SK-N-SH treated with all-trans-retinoic acid at 6 μM for 48 hours (cell line): ENCODE measurements around the gene NANOS3.

Experiments used
- ATAC-seq: fragments of 200-7000 bp; cut with Tn5 transposase; 3 replicates; pipeline ENCODE4 v1.9.1; 2020; ENCODE audit warnings: mild to moderate bottlenecking, moderate library complexity
- ARNTL ChIP-seq: fragments of 450-650 bp; formaldehyde crosslinking; IDR thresholded peaks from 2 replicates; pipeline ENCODE4 v1.5.0; 2020; ENCODE audit warnings: low read depth, mild to moderate bottlenecking, moderate library complexity, borderline replicate concordance
- CREB5 ChIP-seq: fragments of 250-450 bp; sonication (Bioruptor Pico); IDR thresholded peaks from 2 replicates; pipeline ENCODE4 v1.5.1; 2020; ENCODE audit warnings: low read depth, mild to moderate bottlenecking, moderate library complexity
- CSDC2 ChIP-seq: fragments of 250-450 bp; sonication (Bioruptor Pico); IDR thresholded peaks from 2 replicates; pipeline ENCODE4 v1.5.0; 2020; ENCODE audit warnings: mild to moderate bottlenecking, moderate library complexity
- CSRNP3 ChIP-seq: fragments of 250-450 bp; sonication (Bioruptor Pico); IDR thresholded peaks from 2 replicates; pipeline ENCODE4 v1.5.1; 2021; ENCODE audit warnings: mild to moderate bottlenecking, moderate library complexity
- ESRRG ChIP-seq: fragments of 250-450 bp; sonication (Bioruptor Pico); IDR thresholded peaks from 2 replicates; pipeline ENCODE4 v1.6.1; 2021; ENCODE audit warnings: mild to moderate bottlenecking
- GLIS3 ChIP-seq: fragments of 250-450 bp; sonication (Bioruptor Pico); IDR thresholded peaks from 2 replicates; pipeline ENCODE4 v1.5.0; 2020; ENCODE audit warnings: mild to moderate bottlenecking, moderate library complexity
- OSR1 ChIP-seq: fragments of 250-450 bp; sonication (Bioruptor Pico); IDR thresholded peaks from 2 replicates; pipeline ENCODE4 v1.8.0; 2022; ENCODE audit warnings: moderate library complexity, mild to moderate bottlenecking, inconsistent platforms
- PPARA ChIP-seq: fragments of 250-450 bp; sonication (Bioruptor Pico); IDR thresholded peaks from 2 replicates; pipeline ENCODE4 v1.5.0; 2020; ENCODE audit warnings: mild to moderate bottlenecking, borderline replicate concordance
- RARB ChIP-seq: fragments of 250-450 bp; sonication (Bioruptor Pico); IDR thresholded peaks from 2 replicates; pipeline ENCODE4 v1.8.0; 2021; ENCODE audit warnings: mild to moderate bottlenecking, moderate library complexity
- SNAI2 ChIP-seq: fragments of 250-450 bp; sonication (Bioruptor Pico); IDR thresholded peaks from 2 replicates; pipeline ENCODE4 v1.5.0; 2020; ENCODE audit warnings: mild to moderate bottlenecking, moderate library complexity
- TCF4 ChIP-seq: fragments of 250-450 bp; sonication (Bioruptor Pico); IDR thresholded peaks from 2 replicates; pipeline ENCODE4 v1.8.0; 2021; ENCODE audit warnings: mild to moderate bottlenecking, moderate library complexity, borderline replicate concordance
- TOX ChIP-seq: fragments of 250-450 bp; sonication (Bioruptor Pico); IDR thresholded peaks from 2 replicates; pipeline ENCODE4 v1.8.0; 2021; ENCODE audit warnings: mild to moderate bottlenecking, moderate library complexity, borderline replicate concordance
- ZC3H10 ChIP-seq: fragments of 250-450 bp; sonication (Bioruptor Pico); IDR thresholded peaks from 2 replicates; pipeline ENCODE4 v1.5.1; 2021; ENCODE audit warnings: mild to moderate bottlenecking, moderate library complexity
- ZFP3 ChIP-seq: fragments of 250-450 bp; sonication (Bioruptor Pico); IDR thresholded peaks from 2 replicates; pipeline ENCODE4 v1.5.0; 2020; ENCODE audit warnings: mild to moderate bottlenecking, moderate library complexity
- ZFP30 ChIP-seq: fragments of 450-650 bp; formaldehyde crosslinking; IDR thresholded peaks from 2 replicates; pipeline ENCODE4 v1.5.0; 2022; ENCODE audit warnings: mild to moderate bottlenecking, moderate library complexity
- ZNF565 ChIP-seq: fragments of 450-650 bp; formaldehyde crosslinking; conservative IDR thresholded peaks from 2 replicates; pipeline ENCODE4 v1.5.0; 2020; ENCODE audit warnings: low read depth, mild to moderate bottlenecking, moderate library complexity
- TF ChIP-seq, protein P1 (sequence below): fragments of 250-450 bp; sonication (Bioruptor Pico); IDR thresholded peaks from 2 replicates; pipeline ENCODE4 v1.5.0; 2020; ENCODE audit warnings: mild to moderate bottlenecking, moderate library complexity
- TF ChIP-seq, protein P2 (sequence below): fragments of 250-450 bp; sonication (Bioruptor Pico); IDR thresholded peaks from 2 replicates; pipeline ENCODE4 v1.8.0; 2020; ENCODE audit warnings: mild to moderate bottlenecking, moderate library complexity, borderline replicate concordance

NANOS3 gene

DNA sequence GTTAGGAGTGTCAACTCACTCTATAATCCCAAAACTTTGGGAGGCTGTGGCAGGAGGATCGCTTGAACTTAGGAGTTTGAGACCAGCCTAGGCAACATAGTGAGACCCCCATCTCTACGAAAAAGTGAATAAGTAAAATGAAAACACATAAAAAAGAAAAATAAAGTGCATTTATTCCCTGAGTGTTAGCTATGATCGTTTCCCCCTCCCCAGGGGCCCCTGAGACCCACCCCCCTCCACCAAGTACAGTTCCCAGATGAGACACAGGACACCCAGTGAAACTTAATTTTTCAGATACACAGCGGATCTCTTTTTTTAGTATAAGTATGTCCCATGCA, 28.6 kb upstream of the NANOS3 start:
- TF ChIP-seq ZC3H10 (CRISPR knock-in tag) (no peak), ZFP3 (no peak), GLIS3 (no peak), CSRNP3 (CRISPR knock-in tag) (no peak), TOX (CRISPR knock-in tag) (no peak), PPARA (CRISPR knock-in tag) (no peak), ESRRG (CRISPR knock-in tag) (no peak), TCF4 (CRISPR knock-in tag) (no peak), ZNF565 (CRISPR knock-in tag) (no peak), CREB5 (CRISPR knock-in tag) (no peak), OSR1 (no peak), ARNTL (CRISPR knock-in tag) (no peak)
- TF ChIP-seq, protein P1, sequence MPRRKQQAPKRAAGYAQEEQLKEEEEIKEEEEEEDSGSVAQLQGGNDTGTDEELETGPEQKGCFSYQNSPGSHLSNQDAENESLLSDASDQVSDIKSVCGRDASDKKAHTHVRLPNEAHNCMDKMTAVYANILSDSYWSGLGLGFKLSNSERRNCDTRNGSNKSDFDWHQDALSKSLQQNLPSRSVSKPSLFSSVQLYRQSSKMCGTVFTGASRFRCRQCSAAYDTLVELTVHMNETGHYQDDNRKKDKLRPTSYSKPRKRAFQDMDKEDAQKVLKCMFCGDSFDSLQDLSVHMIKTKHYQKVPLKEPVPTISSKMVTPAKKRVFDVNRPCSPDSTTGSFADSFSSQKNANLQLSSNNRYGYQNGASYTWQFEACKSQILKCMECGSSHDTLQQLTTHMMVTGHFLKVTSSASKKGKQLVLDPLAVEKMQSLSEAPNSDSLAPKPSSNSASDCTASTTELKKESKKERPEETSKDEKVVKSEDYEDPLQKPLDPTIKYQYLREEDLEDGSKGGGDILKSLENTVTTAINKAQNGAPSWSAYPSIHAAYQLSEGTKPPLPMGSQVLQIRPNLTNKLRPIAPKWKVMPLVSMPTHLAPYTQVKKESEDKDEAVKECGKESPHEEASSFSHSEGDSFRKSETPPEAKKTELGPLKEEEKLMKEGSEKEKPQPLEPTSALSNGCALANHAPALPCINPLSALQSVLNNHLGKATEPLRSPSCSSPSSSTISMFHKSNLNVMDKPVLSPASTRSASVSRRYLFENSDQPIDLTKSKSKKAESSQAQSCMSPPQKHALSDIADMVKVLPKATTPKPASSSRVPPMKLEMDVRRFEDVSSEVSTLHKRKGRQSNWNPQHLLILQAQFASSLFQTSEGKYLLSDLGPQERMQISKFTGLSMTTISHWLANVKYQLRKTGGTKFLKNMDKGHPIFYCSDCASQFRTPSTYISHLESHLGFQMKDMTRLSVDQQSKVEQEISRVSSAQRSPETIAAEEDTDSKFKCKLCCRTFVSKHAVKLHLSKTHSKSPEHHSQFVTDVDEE = no peak
- ATAC-seq = no peak

- ATAC-seq = no peak
- TF ChIP-seq ZFP3 = peak; percentile 97
- no peak for TF ChIP-seq SNAI2 (CRISPR knock-in tag)
These were observed 27.9 kb upstream of the NANOS3 start for GRCh38 chr19:13848798-13849676.

DNA sequence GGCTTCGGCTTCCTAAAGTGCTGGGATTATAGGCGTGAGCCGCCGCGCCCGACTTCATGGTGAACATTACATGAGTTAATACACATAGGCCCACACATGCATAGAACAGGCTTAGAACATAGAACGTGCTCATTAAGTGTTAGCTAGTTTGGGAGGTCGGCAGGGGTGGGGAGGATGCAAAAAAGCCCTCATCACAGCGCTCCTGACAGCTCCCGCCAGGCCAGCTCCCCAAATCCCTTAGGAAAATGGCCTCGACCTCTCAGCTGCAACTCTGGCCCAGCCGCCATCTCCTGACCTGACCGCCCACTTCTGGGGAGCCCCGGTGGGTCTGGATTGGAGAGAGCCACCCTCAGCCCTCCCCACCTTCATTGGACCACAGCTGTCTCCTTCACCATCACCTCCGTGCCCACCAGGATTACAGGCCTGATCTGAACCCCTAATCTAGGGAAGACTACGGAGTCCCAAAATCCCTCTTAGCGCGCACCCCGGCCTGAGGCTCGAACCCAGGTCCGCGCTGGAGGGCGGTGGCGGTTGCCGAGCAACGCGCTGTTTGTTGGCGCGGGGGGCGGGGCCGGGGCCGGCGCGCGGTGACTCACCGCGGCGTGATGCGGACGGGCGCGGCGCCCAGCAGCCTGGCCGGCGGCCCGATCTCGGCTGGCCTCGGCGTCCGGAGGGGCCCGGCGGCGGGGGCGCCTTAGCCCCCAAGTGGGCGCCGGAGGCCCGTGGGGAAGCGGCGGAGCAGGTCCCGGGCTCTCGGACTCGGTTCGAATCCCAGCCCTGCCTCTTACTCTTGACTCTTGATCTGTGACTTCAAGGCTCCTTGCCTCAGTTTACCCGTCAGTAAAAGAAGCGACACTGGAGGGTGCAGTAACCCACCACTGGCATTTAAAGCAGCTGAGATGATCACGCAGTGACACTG, 26.7 kb upstream of the NANOS3 start:
- ATAC-seq = peak; percentile 8
- TF ChIP-seq GLIS3 = no peak
- TF ChIP-seq, protein P2, sequence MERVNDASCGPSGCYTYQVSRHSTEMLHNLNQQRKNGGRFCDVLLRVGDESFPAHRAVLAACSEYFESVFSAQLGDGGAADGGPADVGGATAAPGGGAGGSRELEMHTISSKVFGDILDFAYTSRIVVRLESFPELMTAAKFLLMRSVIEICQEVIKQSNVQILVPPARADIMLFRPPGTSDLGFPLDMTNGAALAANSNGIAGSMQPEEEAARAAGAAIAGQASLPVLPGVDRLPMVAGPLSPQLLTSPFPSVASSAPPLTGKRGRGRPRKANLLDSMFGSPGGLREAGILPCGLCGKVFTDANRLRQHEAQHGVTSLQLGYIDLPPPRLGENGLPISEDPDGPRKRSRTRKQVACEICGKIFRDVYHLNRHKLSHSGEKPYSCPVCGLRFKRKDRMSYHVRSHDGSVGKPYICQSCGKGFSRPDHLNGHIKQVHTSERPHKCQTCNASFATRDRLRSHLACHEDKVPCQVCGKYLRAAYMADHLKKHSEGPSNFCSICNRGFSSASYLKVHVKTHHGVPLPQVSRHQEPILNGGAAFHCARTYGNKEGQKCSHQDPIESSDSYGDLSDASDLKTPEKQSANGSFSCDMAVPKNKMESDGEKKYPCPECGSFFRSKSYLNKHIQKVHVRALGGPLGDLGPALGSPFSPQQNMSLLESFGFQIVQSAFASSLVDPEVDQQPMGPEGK (CRISPR knock-in tag) = peak; percentile 63; the same call in 1 of the 2 replicates
- peak; percentile 51; the same call in 1 of the 2 replicates for TF ChIP-seq CSDC2

GRCh38 chr19:13850910-13851733, 25.8 kb upstream of the NANOS3 start:
- peak; percentile 59 for ATAC-seq
- TF ChIP-seq RARB (CRISPR knock-in tag) (peak; percentile 58; the same call in 1 of the 2 replicates), CREB5 (CRISPR knock-in tag) (peak; percentile 33; the same call in 1 of the 2 replicates), OSR1 (no peak), SNAI2 (CRISPR knock-in tag) (peak; percentile 87; the same call in 1 of the 2 replicates), CSDC2 (peak; percentile 83; the same call in 1 of the 2 replicates), ZFP3 (peak; percentile 64), ZFP30 (CRISPR knock-in tag) (no peak), CSRNP3 (CRISPR knock-in tag) (no peak)
- TF ChIP-seq, protein P2 (CRISPR knock-in tag) = peak; percentile 96
